CD14-positive monocyte (primary cell): ENCODE results near the gene PAK1IP1. TPM values are rescaled to one million over a fixed set of nuclear protein-coding genes. Genes with fewer than 3 reads are reported as not detected.
A peak's percentile ranks its signal among the peaks of the same experiment; 100 is the strongest.

Experiments
- DNase-seq, 3 donors: peaks; one replicate each; pipeline ENCODE4 v3.0.0-alpha.2; 2011 to 2022
- H2AFZ ChIP-seq: 2 replicates; pipeline ENCODE4 v1.6.0; 2012; ENCODE audit warnings: mild to moderate bottlenecking, low read depth, low read length, inconsistent platforms; ENCODE audit not compliant: insufficient read depth, poor library complexity, severe bottlenecking
- H3K27ac ChIP-seq, 2 donors: 1 replicate in 1 of 2; 2 replicates in 1 of 2; pipeline ENCODE4 v1.5.1; 2012 to 2013; ENCODE audit warnings: low read length in 2 of 2, control low read depth in 1 of 2, inconsistent platforms in 1 of 2, low read depth in 1 of 2, mild to moderate bottlenecking in 1 of 2
- H3K27me3 ChIP-seq, 2 donors: one replicate each; pipeline versions ENCODE4 v1.6.0 to v1.6.1; 2011 to 2013; ENCODE audit warnings: low read length in 2 of 2; ENCODE audit not compliant: control insufficient read depth in 2 of 2, insufficient read depth in 2 of 2
- H3K36me3 ChIP-seq, 2 donors: replicated peaks in 1 of 2; 1 replicate in 1 of 2; 2 replicates in 1 of 2; pipeline versions ENCODE4 v1.5.1 to v1.6.1; 2012 to 2013; ENCODE audit warnings: low read length in 2 of 2, control low read depth in 1 of 2, inconsistent platforms in 1 of 2, mild to moderate bottlenecking in 1 of 2; ENCODE audit not compliant: insufficient read depth in 2 of 2, control insufficient read depth in 1 of 2
- H3K4me1 ChIP-seq, 2 donors: 1 replicate in 1 of 2; 2 replicates in 1 of 2; pipeline versions ENCODE4 v1.5.1 to v1.6.1; 2012 to 2013; ENCODE audit warnings: low read length in 2 of 2, control low read depth in 1 of 2, inconsistent platforms in 1 of 2, mild to moderate bottlenecking in 1 of 2, moderate library complexity in 1 of 2; ENCODE audit not compliant: insufficient read depth in 2 of 2, control insufficient read depth in 1 of 2
- H3K4me2 ChIP-seq: replicated peaks from 2 replicates; pipeline ENCODE3; 2012; ENCODE audit warnings: low read length, moderate library complexity, mild to moderate bottlenecking; ENCODE audit not compliant: poor library complexity, severe bottlenecking; ENCODE audit errors: extremely low read depth
- H3K4me3 ChIP-seq, 3 experiments: fragments of 200-600 bp in 1 of 3; sonication (generic) in 1 of 3; replicated peaks in 1 of 3; 1 replicate in 2 of 3; 2 replicates in 1 of 3; pipeline ENCODE4 v1.5.1; 2011 to 2013; ENCODE audit warnings: low read length in 3 of 3, mild to moderate bottlenecking in 3 of 3, control low read depth in 2 of 3, low read depth in 2 of 3, inconsistent platforms in 1 of 3, moderate library complexity in 1 of 3
- H3K79me2 ChIP-seq: 2 replicates; pipeline ENCODE4 v1.6.0; 2012; ENCODE audit warnings: mild to moderate bottlenecking, control low read depth, inconsistent platforms, low read length, moderate library complexity; ENCODE audit not compliant: insufficient read depth
- H3K9ac ChIP-seq: 2 replicates; pipeline ENCODE4 v1.6.0; 2017; ENCODE audit warnings: low read length, mild to moderate bottlenecking; ENCODE audit not compliant: insufficient read depth, poor library complexity, severe bottlenecking
- H3K9me3 ChIP-seq, 2 donors: replicated peaks in 1 of 2; 1 replicate in 1 of 2; 2 replicates in 1 of 2; pipeline versions ENCODE4 v1.5.1 to v1.6.1; 2012 to 2013; ENCODE audit warnings: low read length in 2 of 2, control low read depth in 1 of 2; ENCODE audit not compliant: control insufficient read depth in 1 of 2, insufficient read depth in 1 of 2
- H4K20me1 ChIP-seq: 2 replicates; pipeline ENCODE4 v1.6.0; 2012; ENCODE audit warnings: mild to moderate bottlenecking, low read length, control low read depth, moderate library complexity; ENCODE audit not compliant: insufficient read depth
- H3K27ac Mint-ChIP-seq, 7 donors: one replicate each; pipeline ENCODE4 v1.8.0; 2020; ENCODE audit warnings: mild to moderate bottlenecking in 7 of 7, mixed read lengths in 7 of 7, moderate library complexity in 6 of 7, inconsistent platforms in 2 of 7
- H3K27me3 Mint-ChIP-seq, 3 donors: one replicate each; pipeline ENCODE4 v1.8.0; 2021 to 2022; ENCODE audit warnings: low read depth in 3 of 3, mild to moderate bottlenecking in 3 of 3, mixed read lengths in 3 of 3, moderate library complexity in 3 of 3, inconsistent platforms in 1 of 3
- H3K36me3 Mint-ChIP-seq, 2 donors: one replicate each; pipeline ENCODE4 v1.8.0; 2020; ENCODE audit warnings: mixed read lengths in 2 of 2, inconsistent platforms in 1 of 2, mild to moderate bottlenecking in 1 of 2
- H3K4me1 Mint-ChIP-seq: one replicate; pipeline ENCODE4 v1.8.0; 2020; ENCODE audit warnings: mild to moderate bottlenecking, mixed read lengths
- H3K4me3 Mint-ChIP-seq, 2 donors: one replicate each; pipeline ENCODE4 v1.8.0; 2020; ENCODE audit warnings: mild to moderate bottlenecking in 2 of 2, mixed read lengths in 2 of 2, moderate library complexity in 1 of 2
- H3K9me3 Mint-ChIP-seq, 7 donors: one replicate each; pipeline ENCODE4 v1.8.0; 2020 to 2022; ENCODE audit warnings: mixed read lengths in 7 of 7, mild to moderate bottlenecking in 6 of 7, moderate library complexity in 6 of 7, inconsistent platforms in 2 of 7
- CTCF ChIP-seq: fragments of 200-600 bp; IDR thresholded peaks from one replicate; pipeline ENCODE4 v1.8.0; 2022; ENCODE audit warnings: antibody characterized with exemption, mild to moderate bottlenecking
- WGBS: methylation state at CpG from one replicate; pipeline ENCODE4 v1.1.5; 2013; ENCODE audit warnings: missing lambda C conversion rate; ENCODE audit not compliant: insufficient coverage; 5-methylcytosine and 5-hydroxymethylcytosine counted together
- intact Hi-C, 2 donors: fragments of 100-400 bp; cut with micrococcal nuclease; formaldehyde crosslinking; loops; one replicate each; pipeline versions ENCODE4 v1.15.0 to v1.15.1; 2023
- polyA plus RNA-seq, 3 donors: library from polyadenylated mRNA; depleted of rRNA in 1 of 3; unstranded in 2 of 3; stranded (reverse) in 1 of 3; fragments of 300-500 nt in 2 of 3; fragments of >200 nt in 1 of 3; fragmentation: Illumina TruSeq in 2 of 3; gene quantifications; 1 replicate in 2 of 3; 2 replicates in 1 of 3; pipeline ENCODE4 v1.2.3, GENCODE V29; 2012 to 2021

PAK1IP1 gene
- polyA plus RNA-seq, 3 donors: 6.2 to 13.3 (median 11.7) TPM

- no peak for TF ChIP-seq CTCF
- Histone ChIP-seq H3K9me3 (no peaks in the 10 kb centered on the region), H3K27me3 (no peaks in the 10 kb centered on the region), H3K4me2 (no peak overlapping the region), H2AFZ (no peak overlapping the region), H3K4me3 (no peak overlapping the region), H3K4me1 (peaks cover 25 to 37% of the 10 kb centered on the region in 2 donors), H4K20me1 (no peaks in the 10 kb centered on the region), H3K9ac (no peak overlapping the region), H3K79me2 (peaks cover 15% of the 10 kb centered on the region), H3K27ac (no peak overlapping the region), H3K36me3 (peaks cover 9 to 19% of the 10 kb centered on the region in 2 donors)
- peaks cover 50% of the 10 kb centered on the region for H3K4me1 Mint-ChIP-seq
- 100% methylated on average over 5 of the region's 6 CpGs for WGBS
- peaks cover 0 to 4% (median 0%) of the 10 kb centered on the region in 7 donors for H3K9me3 Mint-ChIP-seq
- peak overlapping the region in 1 of 7 donors; percentile 20 for H3K27ac Mint-ChIP-seq
- no peak overlapping the region for H3K4me3 Mint-ChIP-seq
- intact Hi-C loops: no loop called here
- DNase-seq: no peak
- H3K27me3 Mint-ChIP-seq: peaks cover 0 to 2% (median 0%) of the 10 kb centered on the region in 3 donors
- peaks cover 28 to 41% of the 10 kb centered on the region in 2 donors for H3K36me3 Mint-ChIP-seq
These were observed 30.3 kb downstream of the PAK1IP1 start for GRCh38 chr6:10725044-10725443.

- Histone ChIP-seq H3K79me2 (peaks cover 14% of the 10 kb centered on the region), H3K27ac (no peak overlapping the region), H4K20me1 (no peaks in the 10 kb centered on the region), H3K9ac (no peak overlapping the region), H3K4me1 (peaks cover 28 to 36% of the 10 kb centered on the region in 2 donors), H3K9me3 (no peaks in the 10 kb centered on the region), H3K4me2 (no peak overlapping the region), H3K4me3 (no peak overlapping the region), H3K27me3 (no peaks in the 10 kb centered on the region), H3K36me3 (peaks cover 13 to 26% of the 10 kb centered on the region in 2 donors), H2AFZ (no peak overlapping the region)
- Mint-ChIP-seq H3K9me3 (peaks cover 0 to 4% (median 0%) of the 10 kb centered on the region in 7 donors), H3K27ac (peak overlapping the region in 2 of 7 donors; percentile 27 to 50), H3K4me1 (peaks cover 54% of the 10 kb centered on the region), H3K36me3 (peaks cover 33 to 48% of the 10 kb centered on the region in 2 donors), H3K4me3 (no peak overlapping the region), H3K27me3 (peaks cover 0 to 2% (median 0%) of the 10 kb centered on the region in 3 donors)
- WGBS: 98% methylated on average over 5 of the region's 9 CpGs
- intact Hi-C loops: no loop called here
- no peak for TF ChIP-seq CTCF
- DNase-seq: no peak
These were observed 30.9 kb downstream of the PAK1IP1 start for GRCh38 chr6:10725716-10726115.
